Measurements from ENCODE around the gene ITGA1.
"Not testable (repeated sequence)": the region's sequence is repeated elsewhere in the genome, so short reads cannot be mapped to it uniquely, and the experiment has no call there.

ITGA1 gene

DNA sequence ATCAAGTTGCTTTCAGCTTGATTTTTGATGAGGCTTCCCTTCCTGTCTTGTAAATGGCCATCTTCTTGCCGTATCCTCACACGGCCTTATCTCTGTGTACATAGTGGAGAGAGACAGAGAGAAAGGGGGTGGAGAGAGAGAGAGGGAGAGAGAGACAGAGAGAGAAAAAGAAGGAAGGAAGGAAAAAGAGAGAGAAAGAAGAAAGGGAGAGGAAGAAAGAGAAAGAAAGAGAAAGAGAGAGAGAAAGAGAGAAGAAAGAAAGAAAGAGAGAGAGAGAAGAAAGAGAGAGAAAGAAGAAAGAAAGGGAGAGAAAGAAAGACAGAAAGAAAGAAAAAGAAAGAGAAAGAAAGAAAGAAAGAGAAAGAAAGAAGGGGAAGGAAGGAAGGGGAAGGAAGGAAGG lies 46.6 kb downstream of the ITGA1 start:
- DNase-seq, result no peak

DNA sequence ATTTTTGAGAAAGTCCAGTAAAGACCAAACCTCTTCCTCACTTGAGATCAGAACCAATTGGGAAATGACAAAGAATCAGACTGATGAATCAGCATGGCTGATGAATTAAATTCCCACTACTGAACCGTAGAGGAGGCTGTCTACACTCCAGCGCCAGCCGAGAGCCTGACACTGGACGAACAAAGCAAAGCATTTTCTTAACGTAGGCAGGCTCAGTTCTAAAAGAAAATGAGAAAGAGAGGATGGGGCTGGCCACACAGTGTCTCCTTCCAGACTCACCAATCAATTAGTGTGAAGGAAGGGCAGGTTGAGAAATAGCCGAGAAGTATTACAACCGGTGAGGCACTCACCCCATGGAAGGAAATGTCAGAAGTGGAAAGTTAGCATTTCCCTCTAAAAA lies 49.4 kb downstream of the ITGA1 start:
- DNase-seq, result no peak

DNA sequence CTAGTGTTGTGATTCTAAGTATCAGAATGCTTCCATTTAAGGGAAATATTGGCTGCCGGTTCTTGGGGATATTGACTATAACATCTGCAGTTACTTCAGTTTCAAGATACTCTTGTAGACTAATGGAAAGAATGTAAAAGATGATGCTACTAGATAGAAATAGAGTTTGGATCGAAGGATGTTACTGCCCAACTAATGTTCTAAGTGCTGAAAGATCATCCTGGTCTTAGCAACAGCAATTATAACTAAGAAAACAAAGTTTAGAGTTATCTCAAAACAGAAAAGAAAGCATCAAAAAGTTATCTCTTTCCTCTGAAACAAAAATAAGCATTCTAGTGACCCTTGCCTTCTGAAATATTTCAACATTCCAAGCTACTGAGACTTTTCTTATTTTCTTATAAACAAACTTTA lies 49.9 kb downstream of the ITGA1 start:
- no peak for DNase-seq

DNA sequence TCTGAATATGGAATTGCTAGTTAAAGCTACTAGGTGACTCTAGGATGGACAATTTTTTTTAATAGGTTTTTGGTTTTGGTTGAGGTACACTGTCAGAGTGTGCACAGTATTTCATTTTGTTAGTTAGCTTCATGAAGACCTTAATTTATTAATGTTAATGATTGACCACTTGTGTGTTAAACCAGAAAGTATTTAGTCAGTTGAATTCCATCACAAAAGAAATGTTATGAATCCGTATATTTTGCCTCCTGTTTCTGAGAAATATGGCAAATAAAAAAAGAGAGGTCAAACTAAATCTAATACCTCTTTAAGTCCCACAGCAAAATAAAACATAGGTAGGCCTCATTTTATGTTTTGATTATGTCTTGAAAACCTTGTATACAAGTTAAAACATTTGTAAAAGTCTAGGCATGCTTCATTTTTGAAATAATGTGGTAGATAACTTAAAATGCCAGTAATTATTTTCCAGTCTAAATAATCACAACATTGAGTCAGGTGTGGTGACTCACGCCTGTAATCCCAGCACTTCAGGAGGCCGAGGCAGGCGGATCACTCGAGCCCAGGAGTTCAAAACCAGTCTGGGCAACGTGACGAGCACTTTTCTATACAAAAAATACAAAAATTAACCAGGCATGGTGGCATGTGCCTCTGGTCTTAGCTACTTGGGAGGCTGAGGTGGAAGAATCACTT lies 50.8 kb downstream of the ITGA1 start:
- DNase-seq, result no peak

DNA sequence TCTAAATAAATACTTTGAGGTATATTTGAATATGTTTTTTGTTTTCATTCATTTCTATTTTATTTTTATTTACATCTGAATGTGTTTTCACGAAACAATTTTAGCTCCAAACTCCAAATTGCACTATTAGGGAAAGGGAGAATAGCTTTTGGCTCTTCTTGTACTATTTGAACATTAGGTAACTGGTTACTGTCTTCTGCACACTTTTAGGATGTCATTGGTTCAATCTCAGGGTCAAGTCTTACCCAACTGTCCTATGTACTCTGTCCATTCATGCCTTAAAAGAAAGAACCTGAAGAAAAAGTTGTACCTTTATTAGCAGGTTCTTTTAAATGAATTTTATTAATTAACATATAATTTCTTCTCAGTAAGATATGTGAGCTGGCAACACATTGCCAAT lies 51.6 kb downstream of the ITGA1 start:
- no peak for DNase-seq

DNA sequence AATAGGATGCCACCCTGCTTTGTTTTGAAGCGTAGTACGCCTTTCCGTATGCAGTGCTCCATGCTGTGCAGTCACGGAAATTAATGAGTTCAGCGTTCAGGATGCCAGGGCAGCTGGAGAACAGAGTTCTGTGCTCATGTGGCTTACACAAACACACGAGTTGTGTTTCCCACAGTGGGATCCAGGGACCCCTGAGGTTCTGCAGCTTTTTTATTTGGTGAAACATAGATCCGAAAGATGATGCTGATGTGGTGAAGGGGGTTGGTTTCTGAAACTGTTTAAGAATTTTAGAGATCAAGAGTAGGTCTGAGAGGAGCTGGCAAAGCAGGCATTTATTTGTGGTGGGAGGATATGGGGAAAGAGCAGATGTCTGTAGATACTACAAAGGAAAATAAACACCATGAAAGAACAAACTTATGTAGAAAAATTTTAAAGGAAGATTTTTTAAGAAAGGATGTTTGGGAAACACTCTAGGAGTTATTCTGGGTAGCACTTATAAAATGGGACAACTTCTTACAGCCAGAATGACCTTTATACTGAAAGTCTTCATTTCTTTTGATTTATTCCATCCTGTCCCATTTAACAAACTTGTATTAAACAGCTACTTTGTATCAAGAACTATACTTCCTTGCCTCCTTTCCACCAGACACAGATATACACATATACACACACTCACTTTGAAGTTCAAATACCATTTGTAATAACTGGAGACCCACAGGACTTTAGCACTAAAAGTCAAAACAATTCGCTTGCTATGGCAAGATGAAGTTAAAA lies 52.7 kb downstream of the ITGA1 start:
- no peak for DNase-seq

DNA sequence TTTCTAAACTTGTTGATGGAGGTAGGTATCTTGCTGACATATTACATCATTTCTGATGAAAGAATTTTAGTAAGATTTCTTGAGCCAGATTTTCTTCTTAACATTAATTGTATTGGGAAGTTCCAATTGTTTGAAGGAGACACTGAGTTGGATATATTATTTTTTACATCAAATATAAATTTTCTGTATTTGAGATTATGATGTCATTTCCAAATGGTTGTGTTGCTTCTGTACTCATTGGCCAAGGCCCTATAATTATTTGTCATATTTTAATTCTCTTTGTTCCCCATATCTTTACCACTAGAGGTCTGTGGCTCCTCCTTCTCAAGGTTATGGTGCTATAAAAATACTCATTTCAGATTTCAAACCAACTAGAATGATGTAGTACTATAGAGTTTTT lies 53.4 kb downstream of the ITGA1 start:
- DNase-seq, result no peak

DNA sequence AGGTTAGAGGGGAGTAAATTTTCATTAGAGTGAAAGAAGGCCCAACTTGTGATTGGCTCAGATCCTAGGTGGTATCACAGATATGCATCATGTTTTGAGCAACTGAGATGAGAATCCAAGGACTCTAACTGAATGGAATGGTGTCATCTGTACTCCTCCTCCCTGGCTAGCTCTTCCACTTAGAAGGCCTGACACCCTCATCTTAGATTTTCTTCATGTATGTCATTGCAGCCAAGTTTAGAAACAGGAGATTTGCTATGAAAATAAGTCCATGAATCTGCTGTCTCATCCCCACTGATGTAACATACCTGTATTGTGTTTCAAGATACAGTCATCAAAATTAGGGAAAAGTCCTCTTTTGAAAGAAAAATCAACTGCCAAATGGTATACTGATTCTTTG lies 54.4 kb downstream of the ITGA1 start:
- no peak for DNase-seq

DNA sequence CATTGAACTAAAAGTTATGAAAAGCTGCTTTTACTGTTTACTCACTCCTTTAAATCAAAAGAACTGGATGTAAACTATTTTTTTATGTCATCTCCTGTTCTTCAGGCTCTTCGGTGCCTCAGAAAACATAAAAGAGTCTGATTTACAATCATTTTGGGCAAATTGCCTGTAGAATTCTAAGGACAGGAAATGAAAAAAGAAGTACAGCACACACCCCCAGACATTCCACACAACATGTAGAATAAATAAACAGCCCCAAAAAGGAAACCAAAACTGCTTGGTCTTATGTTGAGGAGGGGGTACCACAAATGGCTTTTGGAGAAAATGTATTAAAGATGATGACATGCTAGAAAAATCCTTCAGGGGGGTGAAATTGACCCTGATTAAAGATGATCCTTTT lies 57.2 kb downstream of the ITGA1 start:
- no peak for DNase-seq

DNA sequence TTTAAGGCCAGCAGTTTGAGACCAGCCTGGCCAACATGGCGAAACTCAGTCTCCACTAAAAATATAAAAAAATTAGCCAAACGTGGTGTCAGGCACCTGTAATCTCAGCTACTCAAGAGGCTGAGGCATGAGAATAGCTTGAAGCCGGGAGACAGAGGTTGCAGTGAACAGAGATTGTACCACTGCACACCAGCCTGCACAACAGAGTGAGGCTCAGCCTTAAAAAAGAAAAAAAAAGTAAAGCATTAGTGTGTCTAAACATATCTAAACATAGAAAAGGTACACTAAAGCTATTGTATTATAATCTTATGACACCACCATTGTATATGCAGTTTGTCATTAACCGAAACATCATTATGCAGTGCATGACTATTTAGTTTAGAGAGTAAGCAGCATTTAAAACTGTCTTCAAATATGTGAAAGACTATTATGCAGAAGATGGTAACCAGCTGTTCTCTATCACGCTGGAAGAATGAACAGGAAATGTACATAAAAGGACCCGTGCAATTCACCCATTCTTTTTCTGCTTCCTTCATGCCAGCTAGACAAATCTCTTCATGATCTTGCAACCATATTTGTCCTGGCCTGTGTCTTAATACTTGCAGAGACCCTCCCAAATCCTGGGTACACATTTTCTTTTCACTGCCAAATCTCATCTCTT lies 58.6 kb downstream of the ITGA1 start:
- no peak for DNase-seq

DNA sequence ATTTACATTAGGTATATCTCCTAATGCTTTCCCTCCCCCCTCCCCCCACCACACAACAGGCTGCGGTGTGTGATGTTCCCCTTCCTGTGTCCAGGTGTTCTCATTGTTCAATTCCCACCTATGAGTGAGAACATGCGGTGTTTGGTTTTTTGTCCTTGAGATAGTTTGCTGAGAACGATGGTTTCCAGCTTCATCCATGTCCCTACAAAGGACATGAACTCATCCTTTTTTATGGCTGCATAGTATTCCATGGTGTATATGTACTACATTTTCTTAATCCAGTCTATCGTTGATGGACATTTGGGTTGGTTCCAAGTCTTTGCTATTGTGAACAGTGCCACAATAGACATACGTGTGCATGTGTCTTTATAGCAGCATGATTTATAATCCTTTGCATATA lies 61.0 kb downstream of the ITGA1 start:
- DNase-seq, result not testable (repeated sequence)

DNA sequence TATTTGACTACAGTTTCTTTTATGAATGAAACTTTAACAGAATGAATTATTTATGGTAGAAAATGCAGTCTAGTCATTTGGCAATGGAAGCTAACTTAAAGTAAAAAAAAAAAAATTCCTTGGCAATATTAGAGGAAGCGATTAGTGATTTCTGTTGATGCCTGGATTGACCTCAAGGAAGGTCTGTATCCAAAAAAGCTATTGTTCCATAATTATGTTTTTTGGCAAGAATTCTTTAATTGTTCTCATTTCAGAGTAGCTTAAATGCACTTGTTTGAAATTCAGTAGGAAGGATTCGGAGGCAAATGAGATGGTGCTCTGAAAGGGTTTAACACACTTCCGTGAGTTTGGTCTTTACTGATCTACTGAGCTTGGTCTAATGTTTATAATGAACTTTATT lies 61.8 kb downstream of the ITGA1 start:
- DNase-seq, result no peak

DNA sequence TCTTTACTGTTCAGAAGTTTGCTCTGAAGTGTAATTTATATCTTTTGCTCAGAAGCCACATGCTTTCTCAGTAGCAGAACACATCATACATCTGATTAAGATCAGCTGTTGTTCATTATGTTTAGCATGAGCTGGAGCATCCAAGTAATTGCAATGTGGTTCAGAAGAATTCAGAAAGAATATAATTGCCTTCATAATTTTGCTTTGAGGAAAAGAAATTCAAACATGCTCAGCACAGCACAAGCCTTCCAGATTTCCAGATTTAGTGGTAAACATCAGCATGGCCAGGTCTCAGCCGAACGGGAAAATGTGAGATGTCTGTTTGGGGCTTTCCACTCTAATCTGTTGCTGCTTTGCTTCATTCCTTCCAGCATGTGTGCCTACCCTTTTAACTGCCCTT lies 65.9 kb downstream of the ITGA1 start:
- no peak for DNase-seq

DNA sequence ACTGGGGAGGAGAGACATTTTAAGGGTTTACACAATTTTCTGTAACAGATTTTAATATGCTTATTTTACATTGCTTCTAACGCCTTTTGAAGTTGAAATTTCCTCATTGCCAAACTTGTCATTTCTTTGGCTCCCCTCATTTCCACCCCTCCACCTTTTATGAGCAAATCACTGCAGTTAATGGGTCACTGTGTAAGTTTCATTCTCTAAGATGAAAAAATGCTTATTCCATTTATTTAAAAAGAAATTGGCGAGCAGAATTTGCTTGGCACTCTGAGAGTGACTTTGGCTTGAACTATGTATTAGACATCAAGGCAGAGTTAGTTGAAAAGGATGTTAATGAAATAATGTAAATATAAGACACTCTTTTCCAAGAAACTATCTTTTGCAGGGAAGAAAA lies 66.6 kb downstream of the ITGA1 start:
- DNase-seq, result no peak

DNA sequence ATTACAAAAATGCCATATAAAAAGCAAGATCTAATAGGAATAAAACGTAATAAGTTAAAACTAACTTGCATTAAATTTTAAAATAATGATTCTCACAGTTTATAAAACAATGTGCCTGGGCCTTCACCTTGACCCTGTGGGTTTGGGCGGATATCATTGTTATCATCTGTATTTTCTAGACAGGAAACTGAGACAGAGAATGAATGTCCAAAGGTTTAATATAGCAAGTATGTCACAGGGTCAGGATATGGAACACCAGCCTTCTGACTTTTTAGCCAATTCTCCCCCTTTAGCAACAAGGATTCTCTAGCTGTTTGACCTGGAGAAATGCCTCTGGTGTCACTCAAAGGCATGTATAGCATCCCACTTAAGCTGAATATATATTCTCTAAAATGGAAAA lies 67.2 kb downstream of the ITGA1 start:
- DNase-seq, result no peak

DNA sequence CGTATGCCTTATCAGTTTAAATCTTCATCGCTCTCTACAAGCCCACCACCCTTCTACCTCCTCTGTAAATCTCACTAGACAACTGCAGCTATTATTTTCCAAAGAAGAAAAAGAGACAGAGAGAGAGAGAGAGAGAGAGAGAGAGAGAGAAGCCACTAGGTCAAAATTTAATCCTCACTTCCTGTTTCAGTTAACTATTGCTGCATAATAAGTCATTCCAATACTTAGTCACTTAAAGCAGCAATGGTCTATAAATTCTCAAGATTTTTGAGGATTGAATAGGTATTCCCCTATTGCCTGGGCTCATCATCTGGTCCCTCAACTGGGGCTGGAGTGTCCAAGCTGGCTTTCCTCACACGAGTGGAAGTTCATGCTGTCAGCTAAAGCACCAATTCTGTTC lies 68.8 kb downstream of the ITGA1 start:
- DNase-seq, result peak; percentile 83

DNA sequence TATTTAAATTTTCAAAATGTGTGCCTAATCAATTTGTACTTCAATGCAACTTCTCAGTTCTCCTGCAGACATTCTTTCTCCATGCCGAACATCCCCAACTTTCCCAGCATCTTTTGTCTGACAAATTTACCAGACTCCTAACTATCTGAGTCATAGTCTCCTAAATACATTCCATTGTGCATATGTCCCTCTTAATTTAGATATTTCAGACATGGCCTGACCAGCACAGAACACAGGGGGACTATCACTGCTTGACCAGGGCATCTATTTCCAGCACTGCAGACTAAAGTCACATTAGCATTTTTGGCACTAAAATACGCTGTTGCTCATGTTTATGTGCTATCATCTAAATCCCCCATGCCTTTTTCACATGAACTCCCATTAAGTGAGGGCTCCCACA lies 71.9 kb downstream of the ITGA1 start:
- DNase-seq, result no peak

DNA sequence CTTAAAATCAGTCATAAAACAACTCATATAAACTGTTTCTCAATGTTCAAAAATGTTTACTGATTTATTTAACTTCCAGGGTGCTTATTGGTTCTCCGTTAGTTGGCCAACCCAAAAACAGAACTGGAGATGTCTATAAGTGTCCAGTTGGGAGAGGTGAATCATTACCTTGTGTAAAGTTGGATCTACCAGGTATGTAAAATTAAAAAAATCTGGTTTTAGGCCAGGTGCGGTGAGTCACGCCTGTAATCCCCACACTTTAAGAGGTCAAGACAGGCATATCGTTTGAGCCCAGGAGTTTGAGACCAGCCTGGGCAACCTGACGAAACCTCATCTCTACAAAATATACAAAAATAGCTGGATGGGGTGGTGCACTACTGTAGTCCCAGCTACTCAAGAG lies 73.7 kb downstream of the ITGA1 start:
- DNase-seq, result no peak

DNA sequence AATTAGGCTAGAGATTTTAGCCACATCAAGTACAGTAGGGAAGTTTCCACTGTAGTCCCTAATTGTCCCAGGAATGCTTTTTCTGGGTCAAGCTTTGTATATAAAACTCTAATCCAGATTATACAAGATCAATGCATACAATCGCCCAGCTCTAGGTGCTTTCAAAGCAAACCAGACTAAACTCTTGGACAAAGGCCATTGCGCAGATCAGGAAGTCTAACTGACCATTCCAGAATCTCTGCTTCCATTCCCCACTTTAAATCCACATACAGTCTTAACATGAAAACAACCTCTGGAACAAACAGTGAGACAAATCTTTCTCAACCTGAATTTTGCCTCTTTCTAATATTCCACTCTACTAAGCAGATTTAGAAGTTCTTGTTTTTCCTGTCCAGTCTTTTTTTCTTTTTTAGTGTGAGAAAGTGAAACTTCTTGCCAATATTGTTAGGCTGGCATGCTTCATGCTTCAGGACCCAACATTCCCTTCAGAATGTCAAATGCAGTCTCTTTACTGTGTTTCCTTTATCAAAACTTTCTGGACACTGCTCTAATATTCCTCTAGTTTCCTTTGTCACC lies 76.1 kb downstream of the ITGA1 start:
- DNase-seq, result no peak

DNA sequence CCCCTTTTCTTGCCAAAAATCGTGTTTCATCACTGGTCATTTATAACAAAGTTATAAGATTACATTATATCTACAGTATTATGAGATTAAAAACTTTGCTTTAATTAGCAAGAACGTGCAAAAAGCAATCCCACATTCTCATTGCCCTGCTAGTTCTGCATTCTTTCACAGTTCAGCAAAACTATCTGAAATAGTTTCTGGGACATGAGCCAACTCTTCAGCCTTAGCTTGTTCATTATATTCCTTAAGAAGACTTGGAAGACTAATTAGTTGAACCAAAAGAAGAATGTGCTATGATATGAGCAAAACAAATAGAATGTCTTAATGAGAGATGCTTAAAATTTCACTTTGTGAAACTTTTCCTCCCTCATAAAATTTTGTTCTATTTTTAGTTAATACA lies 76.7 kb downstream of the ITGA1 start:
- DNase-seq, result no peak

DNA sequence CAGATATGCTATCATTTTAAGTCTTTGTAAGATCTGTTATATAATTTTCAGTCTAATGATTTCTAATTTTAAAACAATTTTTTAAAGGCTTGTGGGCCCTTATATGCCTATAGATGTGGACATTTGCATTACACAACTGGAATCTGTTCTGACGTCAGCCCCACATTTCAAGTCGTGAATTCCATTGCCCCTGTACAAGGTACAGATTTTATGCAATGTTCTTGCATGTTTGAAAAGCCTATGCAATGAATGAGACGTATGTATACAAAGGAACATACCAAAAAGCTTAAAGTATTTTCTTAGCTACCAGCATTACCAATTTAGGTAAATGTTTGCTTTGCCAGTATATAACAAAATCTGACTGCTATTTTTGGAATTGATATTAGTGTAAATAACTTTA lies 77.2 kb downstream of the ITGA1 start:
- DNase-seq, result no peak

DNA sequence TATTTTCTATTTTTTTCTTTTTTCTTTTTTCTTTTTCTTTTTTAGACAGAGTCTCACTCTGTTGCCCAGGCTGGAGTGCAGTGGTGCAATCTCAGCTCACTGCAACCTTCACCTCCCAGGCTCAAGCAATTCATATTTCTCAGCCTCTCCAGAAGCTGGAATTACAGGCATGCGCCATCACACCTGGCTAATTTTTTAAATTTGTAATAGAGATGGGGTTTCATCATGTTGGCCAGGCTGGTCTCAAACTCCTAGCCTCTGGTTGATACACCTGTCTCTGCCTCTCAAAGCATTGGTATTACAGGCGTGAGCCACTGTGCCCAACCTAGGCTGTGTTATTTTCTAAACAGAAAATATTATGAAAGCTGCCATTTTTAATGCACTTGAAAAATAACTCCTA lies 78.3 kb downstream of the ITGA1 start:
- DNase-seq, result not testable (repeated sequence)

DNA sequence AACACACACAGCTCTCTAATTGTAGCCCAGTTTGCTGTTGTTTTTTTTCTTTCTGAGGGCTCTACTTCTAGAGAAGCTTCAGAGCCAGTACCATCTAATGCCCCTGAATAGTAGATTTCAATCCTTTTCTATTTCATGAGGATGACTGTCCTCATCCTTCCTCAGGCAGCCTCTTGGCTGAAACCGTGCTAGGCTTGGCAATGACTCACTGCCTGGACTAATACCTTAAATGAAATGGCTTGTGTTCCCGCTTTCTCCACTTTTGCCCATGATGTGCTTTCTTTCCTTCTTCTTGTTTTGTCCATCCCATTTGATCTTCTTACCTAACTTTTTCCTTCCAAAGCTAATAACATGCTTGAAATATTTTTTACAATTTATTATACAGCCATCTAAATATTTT lies 80.1 kb downstream of the ITGA1 start:
- DNase-seq, result no peak

DNA sequence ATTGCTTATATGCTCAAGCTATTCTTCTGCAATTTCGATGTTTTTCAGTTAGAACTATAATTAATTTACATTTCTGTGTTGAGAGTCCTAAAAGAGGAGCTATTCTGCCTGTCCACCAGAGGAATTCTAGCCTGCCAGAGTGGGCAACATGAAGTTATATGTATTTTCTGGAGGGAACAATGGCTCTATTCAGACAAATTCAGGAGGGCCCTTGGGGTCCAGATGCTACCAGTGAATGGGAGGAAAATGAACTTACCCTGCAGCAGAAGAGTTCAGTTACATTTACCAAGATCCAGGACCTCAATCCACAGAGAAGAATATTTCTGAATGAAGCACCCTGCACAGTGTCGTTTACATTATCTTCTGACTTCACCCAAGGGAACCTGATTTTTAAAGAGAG lies 80.7 kb downstream of the ITGA1 start:
- DNase-seq, result no peak
